T-helper 1 cell treated with Interleukin-12 subunit alpha and Interleukin-12 subunit beta and Interleukin-4 antibody, amounts not matched to agents 30 μg/mL and 1 μg/mL, for 36 hours (primary cell): ENCODE results near the gene NIPSNAP3A.
"Not testable (repeated sequence)": the region's sequence is repeated elsewhere in the genome, so short reads cannot be mapped to it uniquely, and the experiment has no call there.

Experiments
- H3K27ac Mint-ChIP-seq: one replicate; pipeline ENCODE4 v1.8.0; 2021; ENCODE audit warnings: mild to moderate bottlenecking, mixed read lengths
- H3K27me3 Mint-ChIP-seq: one replicate; pipeline ENCODE4 v1.8.0; 2021; ENCODE audit warnings: low read depth, mixed read lengths
- H3K36me3 Mint-ChIP-seq: one replicate; pipeline ENCODE4 v1.8.0; 2021; ENCODE audit warnings: low read depth, mixed read lengths
- H3K4me1 Mint-ChIP-seq: one replicate; pipeline ENCODE4 v1.8.0; 2021; ENCODE audit warnings: low read depth, mixed read lengths
- H3K4me3 Mint-ChIP-seq: one replicate; pipeline ENCODE4 v1.8.0; 2021; ENCODE audit warnings: mild to moderate bottlenecking, moderate library complexity, mixed read lengths
- H3K9me3 Mint-ChIP-seq: one replicate; pipeline ENCODE4 v1.8.0; 2021; ENCODE audit warnings: mixed read lengths

The NIPSNAP3A gene

GRCh38 chr9:104765138-104765537, 17.7 kb downstream of the NIPSNAP3A start:
- peak overlapping the region; percentile 32 for H3K4me3 Mint-ChIP-seq
- no peaks in the 10 kb centered on the region for H3K9me3 Mint-ChIP-seq
- H3K4me1 Mint-ChIP-seq = no peaks in the 10 kb centered on the region
- no peaks in the 10 kb centered on the region for H3K36me3 Mint-ChIP-seq
- peaks cover 8% of the 10 kb centered on the region for H3K27me3 Mint-ChIP-seq
- no peak overlapping the region for H3K27ac Mint-ChIP-seq

DNA sequence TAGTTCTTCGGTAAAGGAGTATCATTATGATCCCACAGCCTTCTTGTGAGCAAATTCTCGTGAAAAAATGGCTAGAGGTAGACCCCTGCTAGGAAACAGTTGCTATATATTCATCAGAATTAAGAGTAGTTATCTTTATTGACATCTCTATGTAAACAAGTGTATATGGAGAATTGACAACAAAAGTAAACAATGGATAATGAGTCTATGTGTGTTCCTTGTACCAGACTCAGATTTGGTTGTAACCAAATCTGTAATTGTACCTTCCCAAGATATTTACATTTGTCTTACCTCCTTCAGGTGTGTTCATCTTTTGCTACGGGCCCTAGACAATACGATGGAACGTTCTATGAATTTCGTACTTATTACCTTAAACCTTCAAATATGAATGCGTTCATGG, 18.5 kb downstream of the NIPSNAP3A start:
- Mint-ChIP-seq H3K27me3 (peaks cover 10% of the 10 kb centered on the region), H3K4me1 (no peaks in the 10 kb centered on the region), H3K9me3 (no peaks in the 10 kb centered on the region), H3K27ac (no peak overlapping the region), H3K36me3 (no peaks in the 10 kb centered on the region), H3K4me3 (no peak overlapping the region)

GRCh38 chr9:104767507-104767906, 20.0 kb downstream of the NIPSNAP3A start:
- Mint-ChIP-seq H3K36me3 (no peaks in the 10 kb centered on the region), H3K4me1 (no peaks in the 10 kb centered on the region), H3K9me3 (no peaks in the 10 kb centered on the region), H3K4me3 (no peak overlapping the region), H3K27ac (no peak overlapping the region), H3K27me3 (peaks cover 15% of the 10 kb centered on the region)

GRCh38 chr9:104769029-104769428, 21.5 kb downstream of the NIPSNAP3A start:
- not testable (repeated sequence) for H3K36me3 Mint-ChIP-seq, H3K9me3 Mint-ChIP-seq, H3K27ac Mint-ChIP-seq, H3K4me3 Mint-ChIP-seq, H3K4me1 Mint-ChIP-seq
- peaks cover 15% of the 10 kb centered on the region for H3K27me3 Mint-ChIP-seq

DNA sequence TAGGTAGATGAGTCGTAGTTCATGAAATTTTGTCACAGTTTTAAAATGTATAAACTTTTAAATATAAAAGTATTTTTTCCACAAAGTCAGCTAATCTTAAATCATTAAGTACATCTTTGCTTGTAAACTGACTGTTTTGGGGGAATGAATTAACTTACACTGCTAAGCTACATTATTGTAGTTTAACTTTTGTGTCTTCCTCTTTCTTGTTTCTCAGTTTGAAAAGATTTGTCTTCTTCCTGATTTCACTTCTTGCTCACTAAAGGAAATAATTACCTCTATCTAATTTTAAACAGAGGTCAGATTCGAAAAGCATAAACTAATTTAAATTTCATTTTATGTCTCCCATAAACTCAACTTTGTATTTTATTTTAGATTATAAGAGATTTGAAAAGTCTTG, 22.2 kb downstream of the NIPSNAP3A start:
- Mint-ChIP-seq H3K4me1 (no peaks in the 10 kb centered on the region), H3K4me3 (no peak overlapping the region), H3K27ac (no peak overlapping the region), H3K9me3 (no peaks in the 10 kb centered on the region), H3K36me3 (no peaks in the 10 kb centered on the region), H3K27me3 (peaks cover 15% of the 10 kb centered on the region)

DNA sequence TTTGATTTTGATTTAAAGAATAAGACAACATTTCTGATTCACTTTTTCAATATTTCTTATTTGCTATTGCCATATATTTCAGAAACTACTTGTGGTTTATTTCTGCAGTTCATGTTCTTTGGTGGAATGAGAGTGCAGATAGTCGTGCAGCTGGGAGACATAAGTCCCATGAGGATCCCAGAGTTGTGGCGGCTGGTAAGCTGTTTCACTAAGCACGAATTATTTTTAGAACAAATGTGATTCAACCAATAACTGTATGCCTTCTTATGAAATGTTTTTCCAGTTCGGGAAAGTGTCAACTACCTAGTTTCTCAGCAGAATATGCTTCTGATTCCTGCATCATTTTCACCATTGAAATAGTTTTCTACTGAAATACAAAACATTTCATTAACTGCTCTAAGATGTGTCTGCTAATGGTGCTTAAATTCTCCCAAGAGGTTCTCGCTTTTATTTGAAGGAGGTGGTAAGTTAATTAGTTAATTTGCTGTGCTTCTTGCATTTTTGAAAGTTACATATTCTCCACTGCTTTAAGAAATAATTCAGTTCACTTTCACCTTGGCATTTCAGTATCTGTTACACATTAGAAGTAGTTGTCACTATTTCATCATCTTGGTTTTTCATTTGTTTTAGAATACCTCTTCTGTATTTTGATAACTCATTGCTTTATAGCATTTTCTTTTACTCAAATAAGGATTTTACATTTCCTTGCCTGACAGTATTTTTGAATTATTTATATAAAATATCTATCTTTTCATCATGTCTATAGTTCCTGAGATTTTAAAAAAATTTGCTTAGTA, 25.4 kb downstream of the NIPSNAP3A start:
- Mint-ChIP-seq H3K4me1 (no peaks in the 10 kb centered on the region), H3K27ac (no peak overlapping the region), H3K36me3 (no peaks in the 10 kb centered on the region), H3K4me3 (no peak overlapping the region), H3K9me3 (no peaks in the 10 kb centered on the region), H3K27me3 (peaks cover 15% of the 10 kb centered on the region)

DNA sequence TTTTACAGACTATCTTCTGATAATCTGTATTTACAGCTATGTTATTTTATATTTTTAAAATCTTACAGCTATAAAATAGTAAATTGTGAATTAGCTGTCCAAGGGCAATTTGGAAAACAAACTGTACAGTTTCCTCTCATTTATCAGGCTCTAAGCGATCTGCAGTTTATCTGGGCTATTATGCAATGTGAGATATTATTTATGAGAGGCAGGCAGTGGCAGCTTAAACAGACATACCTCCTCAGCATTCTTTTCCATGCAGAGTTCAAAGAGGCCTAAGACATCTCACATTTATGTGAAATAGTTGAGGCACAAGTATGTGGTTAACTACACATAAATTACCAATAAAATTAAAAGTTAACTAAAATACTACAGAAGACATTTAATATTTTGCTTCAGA, 26.6 kb downstream of the NIPSNAP3A start:
- Mint-ChIP-seq H3K9me3 (no peaks in the 10 kb centered on the region), H3K4me1 (no peaks in the 10 kb centered on the region), H3K4me3 (no peak overlapping the region), H3K27ac (no peak overlapping the region), H3K36me3 (no peaks in the 10 kb centered on the region), H3K27me3 (peaks cover 9% of the 10 kb centered on the region)

DNA sequence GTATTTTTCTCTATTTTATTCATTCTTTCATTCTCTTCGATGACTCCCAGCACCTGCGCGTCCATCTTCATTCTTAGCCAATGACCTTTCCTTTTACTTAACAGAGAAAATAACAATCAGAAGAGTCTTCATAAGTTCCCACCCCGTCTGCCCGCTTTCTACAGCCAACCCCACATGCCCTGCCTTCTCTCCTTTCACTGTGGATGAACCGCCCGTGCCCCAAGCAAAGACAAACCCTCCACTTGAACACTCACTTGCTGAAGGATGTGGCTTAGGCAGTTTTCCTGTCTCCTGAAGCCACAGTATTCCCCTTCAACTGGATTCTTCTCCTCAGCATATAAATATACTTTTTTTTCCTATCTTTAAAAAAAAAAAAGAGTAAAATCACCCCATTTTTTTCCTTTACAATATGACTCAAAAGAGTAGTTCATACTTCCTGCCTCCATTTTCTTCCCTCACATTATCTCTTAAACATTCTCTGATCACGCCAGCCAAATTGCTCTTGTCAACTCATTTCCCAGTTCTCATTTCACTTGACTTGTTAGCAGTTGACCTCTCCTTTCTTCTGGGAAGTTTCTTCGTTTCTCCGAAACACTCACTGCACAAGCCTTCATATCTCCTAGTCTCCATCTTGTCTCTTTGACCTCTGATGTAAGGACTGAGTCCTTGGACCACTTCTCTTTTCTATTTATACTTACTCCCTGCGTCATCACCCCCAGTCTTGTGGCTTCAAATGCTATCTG, 27.5 kb downstream of the NIPSNAP3A start:
- Mint-ChIP-seq H3K4me3 (no peak overlapping the region), H3K9me3 (no peaks in the 10 kb centered on the region), H3K27ac (no peak overlapping the region), H3K36me3 (no peaks in the 10 kb centered on the region), H3K27me3 (peaks cover 9% of the 10 kb centered on the region), H3K4me1 (peaks cover under 1% of the 10 kb centered on the region)

GRCh38 chr9:104775574-104775936, 28.1 kb downstream of the NIPSNAP3A start:
- Mint-ChIP-seq H3K4me1 (peaks cover 2% of the 10 kb centered on the region), H3K4me3 (no peak overlapping the region), H3K36me3 (no peaks in the 10 kb centered on the region), H3K27ac (no peak overlapping the region), H3K27me3 (peaks cover 8% of the 10 kb centered on the region), H3K9me3 (no peaks in the 10 kb centered on the region)

DNA sequence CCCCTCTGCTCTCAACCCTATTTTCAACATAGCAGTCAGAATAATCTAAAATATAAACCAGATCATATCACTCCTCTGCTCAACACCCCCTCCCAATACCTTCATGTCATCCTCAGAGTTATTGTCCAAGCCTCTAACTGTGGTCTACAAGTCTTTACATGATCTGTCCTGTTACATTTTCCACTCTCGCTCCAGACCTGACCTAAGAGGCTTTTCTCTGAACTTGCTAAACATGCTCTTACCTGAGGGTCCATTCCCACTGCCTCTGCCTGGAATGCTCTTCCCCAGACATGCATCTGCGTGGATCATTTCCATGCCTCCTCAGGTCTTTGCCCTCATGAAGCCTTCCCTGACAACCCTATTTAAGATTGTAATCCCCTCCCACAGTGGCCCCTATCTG, 28.5 kb downstream of the NIPSNAP3A start:
- Mint-ChIP-seq H3K27me3 (peaks cover 8% of the 10 kb centered on the region), H3K4me3 (no peak overlapping the region), H3K4me1 (peaks cover 2% of the 10 kb centered on the region), H3K36me3 (no peaks in the 10 kb centered on the region), H3K9me3 (no peaks in the 10 kb centered on the region), H3K27ac (no peak overlapping the region)

DNA sequence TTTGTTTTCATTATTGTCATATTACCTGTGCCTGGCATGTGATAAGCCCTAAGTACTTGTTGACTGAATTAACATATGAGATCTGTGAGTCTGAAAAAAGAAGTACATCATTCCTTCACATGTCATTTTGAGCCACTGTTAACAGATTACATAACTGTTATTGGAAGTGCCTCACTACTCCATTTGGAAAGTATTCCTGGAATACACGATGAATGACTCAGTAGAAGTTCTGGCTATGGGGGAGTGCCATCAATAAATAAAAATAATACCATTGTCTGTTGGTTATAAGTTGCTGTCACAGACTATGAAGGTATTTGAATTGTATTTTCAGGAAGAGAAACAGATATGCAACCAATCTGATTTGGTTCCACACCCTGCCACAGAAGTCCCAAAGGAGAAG, 29.3 kb downstream of the NIPSNAP3A start:
- Mint-ChIP-seq H3K4me1 (peaks cover 2% of the 10 kb centered on the region), H3K4me3 (no peak overlapping the region), H3K36me3 (no peaks in the 10 kb centered on the region), H3K27ac (no peak overlapping the region), H3K27me3 (peaks cover 2% of the 10 kb centered on the region), H3K9me3 (no peaks in the 10 kb centered on the region)

DNA sequence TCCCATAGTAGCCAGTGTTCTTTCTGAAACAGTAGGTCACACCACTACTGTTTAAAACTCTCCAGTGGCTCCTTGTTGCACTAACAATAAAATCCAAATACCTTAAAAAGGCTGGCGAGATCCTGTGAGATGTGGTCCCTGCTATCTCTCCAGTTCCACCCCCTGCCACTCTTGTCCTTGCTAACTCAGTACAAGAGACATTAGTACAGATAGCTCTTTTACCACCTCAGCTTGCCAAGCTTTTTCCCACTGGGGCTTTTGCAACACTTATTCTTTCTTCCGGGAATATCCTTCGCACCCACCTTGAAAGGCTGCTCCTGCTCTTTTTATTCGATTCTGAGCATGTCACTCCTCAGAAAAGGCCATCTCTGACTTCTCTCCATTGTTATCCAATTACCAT, 31.3 kb downstream of the NIPSNAP3A start:
- H3K27me3 Mint-ChIP-seq = peaks cover 2% of the 10 kb centered on the region
- H3K9me3 Mint-ChIP-seq = no peaks in the 10 kb centered on the region
- no peak overlapping the region for H3K4me3 Mint-ChIP-seq
- peaks cover 2% of the 10 kb centered on the region for H3K4me1 Mint-ChIP-seq
- H3K27ac Mint-ChIP-seq = no peak overlapping the region
- H3K36me3 Mint-ChIP-seq = no peaks in the 10 kb centered on the region

DNA sequence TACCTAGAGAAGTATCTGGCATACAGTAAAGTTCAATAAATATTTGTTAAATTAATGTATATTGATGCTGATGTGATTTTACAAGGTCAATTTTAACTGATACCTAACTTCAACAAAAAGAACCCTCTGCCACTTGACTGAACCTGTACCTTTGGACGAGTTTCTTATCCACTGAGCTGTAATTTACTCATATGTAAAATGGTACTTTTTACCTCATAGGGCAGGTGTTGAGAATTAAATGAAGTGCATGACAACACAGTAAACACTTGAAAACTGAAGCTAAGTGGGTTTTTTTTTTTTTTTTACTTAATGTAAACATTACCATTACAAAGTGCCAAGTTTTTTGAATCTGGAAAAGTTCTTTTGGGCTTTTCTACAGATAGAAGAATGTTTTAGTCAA, 31.9 kb downstream of the NIPSNAP3A start:
- Mint-ChIP-seq H3K27ac (no peak overlapping the region), H3K4me1 (peaks cover 6% of the 10 kb centered on the region), H3K9me3 (no peaks in the 10 kb centered on the region), H3K4me3 (no peak overlapping the region), H3K36me3 (no peaks in the 10 kb centered on the region), H3K27me3 (peaks cover 2% of the 10 kb centered on the region)

DNA sequence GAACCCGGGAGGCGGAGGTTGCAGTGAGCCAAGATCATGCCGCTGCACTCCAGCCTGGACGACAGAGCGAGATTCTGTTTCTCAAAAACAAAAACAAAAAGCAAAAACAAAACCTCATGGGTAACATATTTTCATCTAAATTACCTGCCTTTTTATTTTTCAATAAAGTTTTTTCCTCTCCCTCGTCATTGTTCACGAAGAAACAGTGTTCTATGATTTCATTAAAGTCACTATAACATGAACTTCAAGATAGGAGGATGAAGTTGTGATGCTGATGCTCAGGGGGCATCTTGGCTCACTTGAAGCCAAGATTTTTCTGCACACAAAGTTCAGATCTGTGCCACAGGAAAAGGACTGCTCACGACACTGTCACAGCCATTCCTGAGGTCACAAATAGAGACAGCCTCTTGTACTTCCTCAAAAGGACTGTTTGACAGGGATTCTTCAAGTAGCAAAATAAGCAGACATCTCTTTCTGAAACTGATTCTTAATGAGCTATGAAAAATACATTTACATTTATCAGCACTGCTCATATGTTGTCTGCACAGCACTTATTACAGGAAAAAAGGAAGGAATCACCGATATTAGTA, 32.6 kb downstream of the NIPSNAP3A start:
- no peak overlapping the region for H3K4me3 Mint-ChIP-seq
- no peaks in the 10 kb centered on the region for H3K36me3 Mint-ChIP-seq
- H3K9me3 Mint-ChIP-seq = no peaks in the 10 kb centered on the region
- H3K27me3 Mint-ChIP-seq = peaks cover 2% of the 10 kb centered on the region
- peaks cover 6% of the 10 kb centered on the region for H3K4me1 Mint-ChIP-seq
- H3K27ac Mint-ChIP-seq = no peak overlapping the region

GRCh38 chr9:104780796-104781395, 33.4 kb downstream of the NIPSNAP3A start:
- Mint-ChIP-seq H3K36me3 (no peaks in the 10 kb centered on the region), H3K4me1 (peaks cover 6% of the 10 kb centered on the region), H3K9me3 (no peaks in the 10 kb centered on the region), H3K4me3 (no peak overlapping the region), H3K27ac (no peak overlapping the region), H3K27me3 (peaks cover 2% of the 10 kb centered on the region)
